HG03520 (cell line): ENCODE data around the gene UBAC1.

Experiments used
- ATAC-seq: cut with Tn5 transposase; IDR thresholded peaks from one replicate; pipeline ENCODE4 v1.9.1; 2021; ENCODE audit warnings: mild to moderate bottlenecking, moderate library complexity; ENCODE audit not compliant: unreplicated experiment

The UBAC1 gene

DNA sequence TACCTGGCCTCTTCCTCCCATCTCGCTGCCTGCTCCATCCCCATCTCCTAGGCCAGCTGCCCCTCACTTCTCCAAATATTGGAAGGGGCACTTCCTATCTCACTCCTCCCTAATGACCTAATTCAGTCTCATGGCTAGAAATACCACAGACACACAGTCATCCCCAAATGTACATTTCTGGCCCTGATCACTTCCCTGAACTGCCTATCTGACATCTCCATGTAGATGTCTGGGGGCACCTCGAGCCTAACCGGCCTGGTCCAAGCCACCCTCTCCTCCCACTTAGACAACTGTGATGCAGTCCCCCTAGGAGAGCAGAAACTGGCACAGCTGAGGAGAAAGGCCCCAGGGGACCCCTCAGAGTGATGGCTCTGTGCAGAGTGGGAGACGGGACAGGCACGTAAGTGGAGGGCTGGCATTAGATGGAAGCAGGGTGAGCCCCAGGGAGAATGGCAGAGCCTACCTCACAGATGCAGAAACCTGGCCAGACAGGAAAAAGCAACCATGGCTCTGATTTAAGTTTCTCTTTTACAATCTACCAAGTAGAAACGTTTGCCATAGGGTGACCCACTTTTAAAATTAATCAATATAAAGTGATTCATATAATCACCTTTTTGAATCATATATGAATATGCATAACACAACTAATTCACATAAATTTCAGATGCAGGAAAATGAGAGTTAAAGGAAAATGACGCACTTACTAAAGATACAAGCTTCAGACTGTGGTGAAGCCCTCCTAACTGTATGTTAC, 75.9 kb downstream of the UBAC1 start:
- no peak for ATAC-seq

DNA sequence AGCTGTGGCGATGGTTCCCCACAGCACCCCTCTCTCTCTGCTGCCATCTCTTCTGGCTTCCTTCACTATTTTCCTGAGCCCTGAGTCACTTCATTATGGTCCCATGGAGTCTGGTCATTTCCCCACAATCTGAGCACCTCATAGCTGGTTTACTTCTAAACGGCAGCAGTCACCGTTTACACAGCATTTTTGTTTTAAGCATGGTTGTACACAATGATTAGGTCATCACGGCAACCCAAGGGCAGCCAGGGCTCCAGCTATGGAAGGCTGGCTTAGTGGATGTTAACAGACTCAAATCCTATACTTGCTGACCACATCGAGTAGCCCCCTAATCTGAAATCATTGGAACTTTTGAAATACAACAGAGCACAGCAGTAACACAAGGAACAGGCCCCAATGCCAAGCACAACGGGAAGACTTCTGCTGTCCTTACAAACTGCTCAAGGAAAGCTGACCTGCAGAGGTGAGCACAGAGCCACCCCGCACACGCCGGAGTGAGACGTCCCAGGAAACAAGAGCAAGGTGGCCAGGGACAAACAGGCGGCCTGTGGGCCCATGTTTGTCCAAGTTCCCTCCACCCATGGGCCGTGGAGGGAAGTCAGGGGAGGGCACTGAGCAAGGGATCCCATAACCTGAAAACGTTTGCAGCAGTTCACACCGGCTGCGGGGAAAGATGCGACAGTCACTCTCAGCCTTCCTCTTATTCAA, 76.7 kb downstream of the UBAC1 start:
- ATAC-seq: no peak

DNA sequence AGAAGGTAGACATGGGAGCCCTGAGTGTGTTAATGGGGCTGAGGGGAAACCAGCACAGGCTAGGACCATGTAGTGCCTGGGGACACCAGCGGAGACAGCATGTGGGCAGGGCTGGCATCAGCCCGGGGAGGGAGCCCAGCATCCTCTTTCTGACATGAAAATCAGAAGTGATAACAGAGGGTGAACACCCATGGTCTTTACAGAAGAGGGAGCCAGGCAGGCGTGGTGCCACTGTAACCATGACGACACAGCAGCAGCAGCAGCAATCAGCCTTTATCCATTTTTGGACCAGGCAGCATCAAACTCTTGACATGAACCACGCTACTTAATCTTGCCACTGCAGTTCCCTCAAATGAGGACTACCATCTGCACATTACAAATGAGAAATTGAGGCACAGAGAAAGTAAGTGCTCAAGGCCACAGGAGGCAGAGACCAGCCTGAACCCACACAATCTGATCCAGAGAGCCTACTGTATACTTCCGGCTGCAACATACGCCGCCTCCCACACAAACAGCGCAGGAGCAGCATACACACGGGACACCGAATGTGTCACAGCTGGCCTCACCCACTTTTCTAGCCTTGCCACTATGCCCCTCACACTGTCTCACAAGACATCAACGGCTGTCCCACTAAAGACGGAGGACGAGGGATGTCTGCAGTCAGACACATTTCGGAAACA, 77.6 kb downstream of the UBAC1 start:
- ATAC-seq: no peak
